Glutamatergic neuron (in vitro differentiated cells): Measurements from ENCODE around the gene ZNF665. TPM values are rescaled to one million over a fixed set of nuclear protein-coding genes. Genes with fewer than 3 reads are reported as not detected.

Experiments used
- DNase-seq: peaks from one replicate; pipeline ENCODE4 v3.0.0; 2022
- H3K27ac Mint-ChIP-seq: one replicate; pipeline ENCODE4 v1.8.0; 2020; ENCODE audit warnings: mild to moderate bottlenecking, mixed read lengths, inconsistent platforms; ENCODE audit not compliant: unreplicated experiment
- H3K27me3 Mint-ChIP-seq: one replicate; pipeline ENCODE4 v1.8.0; 2020; ENCODE audit warnings: mild to moderate bottlenecking, moderate library complexity, mixed read lengths, inconsistent platforms; ENCODE audit not compliant: unreplicated experiment
- H3K36me3 Mint-ChIP-seq: one replicate; pipeline ENCODE4 v1.8.0; 2020; ENCODE audit warnings: mild to moderate bottlenecking, mixed read lengths, inconsistent platforms; ENCODE audit not compliant: unreplicated experiment
- H3K4me1 Mint-ChIP-seq: one replicate; pipeline ENCODE4 v1.8.0; 2020; ENCODE audit warnings: mild to moderate bottlenecking, low read depth, mixed read lengths, inconsistent platforms; ENCODE audit not compliant: unreplicated experiment
- H3K4me3 Mint-ChIP-seq: one replicate; pipeline ENCODE4 v1.8.0; 2020; ENCODE audit warnings: mild to moderate bottlenecking, mixed read lengths, inconsistent platforms; ENCODE audit not compliant: unreplicated experiment
- H3K9me3 Mint-ChIP-seq: one replicate; pipeline ENCODE4 v1.8.0; 2020; ENCODE audit warnings: mild to moderate bottlenecking, moderate library complexity, mixed read lengths, inconsistent platforms; ENCODE audit not compliant: unreplicated experiment
- total RNA-seq: library from RNA; stranded (reverse); fragmentation: NEBNext Ultra II Directional; extraction: Animal tissue kit (Norgen Biotek cat#: 25700); gene quantifications from one replicate; pipeline ENCODE4 v1.2.1, GENCODE V29; 2021; ENCODE audit not compliant: unreplicated experiment
- TF ChIP-seq, protein P1 (sequence below): fragments of 200-600 bp; sonication (generic); IDR thresholded peaks from one replicate; pipeline ENCODE4 v1.5.0; 2021; ENCODE audit not compliant: partially characterized antibody, unreplicated experiment

ZNF665 gene
- total RNA-seq, 1 donor from 2014 or later, result 1.1 TPM

DNA sequence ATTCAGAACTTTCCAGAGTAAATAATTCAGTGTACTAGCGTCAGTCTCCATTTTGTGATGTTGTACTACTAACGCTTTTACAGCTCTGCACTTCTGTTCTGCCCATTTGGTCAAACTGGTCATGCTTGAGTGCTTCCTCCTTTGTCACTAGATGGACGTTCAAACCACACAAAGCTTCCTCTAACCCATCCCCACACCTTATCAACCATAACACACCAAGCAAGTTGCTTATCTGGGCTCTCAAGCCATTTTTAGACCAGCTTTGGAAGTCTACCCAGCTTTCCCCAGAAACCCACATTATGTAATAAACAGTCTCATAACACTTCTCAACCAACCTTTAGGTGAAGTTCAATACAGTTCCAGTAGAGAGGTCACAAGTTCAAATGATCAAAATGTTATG is 32.0 kb downstream of the ZNF665 start:
- Mint-ChIP-seq H3K4me1 (no peaks in the 10 kb centered on the region), H3K36me3 (peaks cover 22% of the 10 kb centered on the region), H3K9me3 (peaks cover 10% of the 10 kb centered on the region), H3K27me3 (no peaks in the 10 kb centered on the region), H3K4me3 (peak overlapping the region; percentile 19), H3K27ac (no peak overlapping the region)
- TF ChIP-seq, protein P1, sequence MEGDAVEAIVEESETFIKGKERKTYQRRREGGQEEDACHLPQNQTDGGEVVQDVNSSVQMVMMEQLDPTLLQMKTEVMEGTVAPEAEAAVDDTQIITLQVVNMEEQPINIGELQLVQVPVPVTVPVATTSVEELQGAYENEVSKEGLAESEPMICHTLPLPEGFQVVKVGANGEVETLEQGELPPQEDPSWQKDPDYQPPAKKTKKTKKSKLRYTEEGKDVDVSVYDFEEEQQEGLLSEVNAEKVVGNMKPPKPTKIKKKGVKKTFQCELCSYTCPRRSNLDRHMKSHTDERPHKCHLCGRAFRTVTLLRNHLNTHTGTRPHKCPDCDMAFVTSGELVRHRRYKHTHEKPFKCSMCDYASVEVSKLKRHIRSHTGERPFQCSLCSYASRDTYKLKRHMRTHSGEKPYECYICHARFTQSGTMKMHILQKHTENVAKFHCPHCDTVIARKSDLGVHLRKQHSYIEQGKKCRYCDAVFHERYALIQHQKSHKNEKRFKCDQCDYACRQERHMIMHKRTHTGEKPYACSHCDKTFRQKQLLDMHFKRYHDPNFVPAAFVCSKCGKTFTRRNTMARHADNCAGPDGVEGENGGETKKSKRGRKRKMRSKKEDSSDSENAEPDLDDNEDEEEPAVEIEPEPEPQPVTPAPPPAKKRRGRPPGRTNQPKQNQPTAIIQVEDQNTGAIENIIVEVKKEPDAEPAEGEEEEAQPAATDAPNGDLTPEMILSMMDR, result no peak
- DNase-seq, result no peak

DNA sequence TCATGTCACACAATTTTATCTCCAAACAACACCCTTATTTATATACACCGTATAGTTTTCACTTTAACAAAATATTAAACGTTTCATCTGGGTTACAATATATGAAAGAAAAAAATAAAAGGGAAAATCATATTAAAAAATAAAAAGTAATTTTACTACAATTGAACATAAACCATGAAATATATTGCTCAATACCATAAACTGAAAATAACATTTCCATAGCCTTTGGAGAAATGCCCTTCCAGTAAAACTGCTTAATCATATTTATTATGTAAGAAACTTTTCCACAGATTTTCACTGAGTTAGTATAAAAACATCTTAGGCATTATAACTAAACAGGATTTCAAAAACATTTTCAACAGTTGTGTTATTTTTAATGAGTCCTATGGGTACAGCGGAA is 32.8 kb downstream of the ZNF665 start:
- no peaks in the 10 kb centered on the region for H3K27me3 Mint-ChIP-seq
- no peak overlapping the region for H3K27ac Mint-ChIP-seq
- peaks cover 14% of the 10 kb centered on the region for H3K36me3 Mint-ChIP-seq
- no peaks in the 10 kb centered on the region for H3K4me1 Mint-ChIP-seq
- no peak for DNase-seq
- no peak overlapping the region for H3K4me3 Mint-ChIP-seq
- peaks cover 10% of the 10 kb centered on the region for H3K9me3 Mint-ChIP-seq
- TF ChIP-seq, protein P1, result no peak

DNA sequence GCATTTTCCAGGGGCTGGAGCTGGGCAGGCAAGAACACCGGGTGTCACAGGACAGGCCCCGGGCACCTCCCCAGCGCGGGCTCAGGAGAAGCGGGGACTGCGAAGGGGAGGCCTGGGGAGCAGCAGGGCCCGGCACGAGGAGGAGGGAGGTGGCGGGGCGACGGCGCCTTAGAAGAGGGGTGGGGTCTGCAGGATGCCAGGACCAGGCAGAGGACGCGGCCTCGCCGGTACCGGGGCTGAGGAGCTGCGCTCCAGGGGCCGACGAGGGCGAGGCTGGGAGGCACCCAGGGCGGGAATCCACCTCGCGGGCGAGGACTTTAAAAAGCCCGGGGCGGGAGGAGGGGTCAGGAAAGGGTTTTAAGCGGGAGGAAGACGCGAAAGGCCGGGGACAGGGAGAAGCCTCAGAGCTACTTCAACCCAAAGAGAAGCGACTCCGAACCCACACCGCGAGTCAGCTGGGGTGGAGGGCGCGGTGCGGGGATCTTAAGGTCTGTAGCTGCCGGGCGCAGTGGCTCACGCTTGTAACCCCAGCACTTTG is 35.0 kb downstream of the ZNF665 start:
- H3K9me3 Mint-ChIP-seq, result peaks cover 7% of the 10 kb centered on the region
- TF ChIP-seq, protein P1, result no peak
- peak overlapping the region; percentile 88 for H3K4me3 Mint-ChIP-seq
- peak overlapping the region; percentile 25 for H3K27ac Mint-ChIP-seq
- H3K27me3 Mint-ChIP-seq, result peaks cover 4% of the 10 kb centered on the region
- H3K36me3 Mint-ChIP-seq, result peaks cover 11% of the 10 kb centered on the region
- no peaks in the 10 kb centered on the region for H3K4me1 Mint-ChIP-seq
- peak; percentile 49 for DNase-seq

DNA sequence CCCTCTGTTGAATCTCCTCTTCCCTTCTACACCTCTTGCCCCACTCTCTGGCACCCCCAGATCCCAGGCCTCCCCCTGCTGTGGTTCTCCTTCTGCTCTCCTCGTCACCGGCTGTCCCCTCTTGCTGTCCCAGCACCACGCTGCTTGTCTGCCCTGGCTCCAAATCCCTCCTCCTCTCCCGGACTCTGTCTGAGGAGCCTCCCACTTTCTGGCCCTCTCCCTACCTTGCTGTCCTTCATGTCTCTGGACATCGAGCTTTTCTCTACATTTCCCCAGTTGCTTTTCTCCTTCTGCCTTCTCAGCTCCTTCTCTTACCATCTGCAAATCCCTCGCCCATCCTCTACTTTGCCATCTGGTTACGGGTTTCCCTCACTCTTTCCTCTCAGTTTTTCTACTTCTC is 35.5 kb downstream of the ZNF665 start:
- Mint-ChIP-seq H3K36me3 (peaks cover 14% of the 10 kb centered on the region), H3K4me3 (peak overlapping the region; percentile 88), H3K27ac (peak overlapping the region; percentile 25), H3K27me3 (peaks cover 4% of the 10 kb centered on the region), H3K9me3 (peaks cover 7% of the 10 kb centered on the region), H3K4me1 (no peaks in the 10 kb centered on the region)
- DNase-seq, result peak; percentile 18
- TF ChIP-seq, protein P1, result no peak

DNA sequence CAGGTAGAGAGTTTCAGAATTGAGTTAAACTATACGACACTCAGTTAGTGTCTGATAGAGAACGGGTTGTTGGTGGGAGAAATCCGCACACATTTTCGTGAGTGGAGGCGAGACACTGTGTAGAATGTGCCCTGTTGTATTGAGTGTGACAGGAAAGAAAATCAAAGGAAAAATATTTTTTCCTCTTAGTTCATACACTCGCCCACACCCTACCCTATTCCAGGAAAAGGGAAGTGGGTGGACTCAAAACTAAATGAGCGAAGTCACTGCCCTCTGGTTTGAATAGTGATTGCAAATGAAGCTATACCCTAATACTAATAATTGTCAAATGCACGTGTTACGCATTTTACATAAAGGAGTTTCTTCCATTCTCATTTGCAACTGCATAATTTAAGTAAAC is 36.3 kb downstream of the ZNF665 start:
- Mint-ChIP-seq H3K36me3 (peaks cover 14% of the 10 kb centered on the region), H3K27me3 (peaks cover 4% of the 10 kb centered on the region), H3K9me3 (peaks cover 7% of the 10 kb centered on the region), H3K4me1 (no peaks in the 10 kb centered on the region), H3K4me3 (peak overlapping the region; percentile 14), H3K27ac (no peak overlapping the region)
- TF ChIP-seq, protein P1, result no peak
- no peak for DNase-seq
